Natural killer cell (primary cell): ENCODE measurements around the gene DENND2A. TPM values are rescaled to one million over a fixed set of nuclear protein-coding genes. Genes with fewer than 3 reads are reported as not detected.

Source experiments
- ATAC-seq, 3 donors: fragments of 150-1000 bp in 2 of 3; fragments of 200-7000 bp in 1 of 3; cut with Tn5 transposase; 1 replicate in 1 of 3; 2 replicates in 2 of 3; pipeline ENCODE4 v1.10.0; 2021; ENCODE audit warnings: mild to moderate bottlenecking in 2 of 3, moderate library complexity in 2 of 3
- DNase-seq, 2 donors: peaks; one replicate each; pipeline versions ENCODE4 v3.0.0 to v3.0.0-alpha.2; 2013 to 2021; ENCODE audit warnings: mixed read lengths in 1 of 2
- H3K27ac ChIP-seq: one replicate; pipeline ENCODE4 v1.5.1; 2013; ENCODE audit warnings: mild to moderate bottlenecking, low read length
- H3K27me3 ChIP-seq: one replicate; pipeline ENCODE4 v1.6.1; 2013; ENCODE audit warnings: low read length; ENCODE audit not compliant: control insufficient read depth, insufficient read depth
- H3K36me3 ChIP-seq: one replicate; pipeline ENCODE4 v1.6.1; 2013; ENCODE audit warnings: low read length; ENCODE audit not compliant: control insufficient read depth, insufficient read depth
- H3K4me1 ChIP-seq: one replicate; pipeline ENCODE4 v1.6.1; 2013; ENCODE audit warnings: low read length; ENCODE audit not compliant: control insufficient read depth, insufficient read depth
- H3K4me3 ChIP-seq: one replicate; pipeline ENCODE4 v1.5.1; 2013; ENCODE audit warnings: low read length
- H3K9me3 ChIP-seq: one replicate; pipeline ENCODE4 v1.6.1; 2013; ENCODE audit warnings: low read length; ENCODE audit not compliant: control insufficient read depth, insufficient read depth
- H3K27ac Mint-ChIP-seq, 2 donors: one replicate each; pipeline ENCODE4 v1.8.0; 2022; ENCODE audit warnings: mild to moderate bottlenecking in 2 of 2, mixed read lengths in 2 of 2, moderate library complexity in 1 of 2
- H3K27me3 Mint-ChIP-seq, 2 donors: one replicate each; pipeline ENCODE4 v1.8.0; 2022; ENCODE audit warnings: low read depth in 2 of 2, mixed read lengths in 2 of 2
- H3K36me3 Mint-ChIP-seq: one replicate; pipeline ENCODE4 v1.8.0; 2022; ENCODE audit warnings: mixed read lengths
- H3K4me1 Mint-ChIP-seq, 2 donors: one replicate each; pipeline ENCODE4 v1.8.0; 2022; ENCODE audit warnings: mixed read lengths in 2 of 2
- H3K4me3 Mint-ChIP-seq: one replicate; pipeline ENCODE4 v1.8.0; 2022; ENCODE audit warnings: mild to moderate bottlenecking, moderate library complexity, mixed read lengths
- H3K9me3 Mint-ChIP-seq, 2 donors: one replicate each; pipeline ENCODE4 v1.8.0; 2022; ENCODE audit warnings: mixed read lengths in 2 of 2
- WGBS: methylation state at CpG from one replicate; pipeline ENCODE4 v1.1.7; 2013; ENCODE audit warnings: missing lambda C conversion rate; ENCODE audit not compliant: insufficient coverage; 5-methylcytosine and 5-hydroxymethylcytosine counted together
- intact Hi-C: fragments of 100-400 bp; cut with micrococcal nuclease; formaldehyde crosslinking; loops from one replicate; pipeline ENCODE4 v1.14.2; 2022
- total RNA-seq, 4 donors: library from RNA; stranded (reverse); fragments of 120-200 nt in 1 of 4; gene quantifications; one replicate each; pipeline versions ENCODE4 v1.2.3 to v1.2.4, GENCODE V29; 2013 to 2022
- TF ChIP-seq, protein P1 (sequence below): fragments of 200-600 bp; IDR thresholded peaks from one replicate; pipeline ENCODE4 v1.8.0; 2022; ENCODE audit warnings: antibody characterized with exemption

The DENND2A gene
- total RNA-seq, 3 donors from 2014 or later (not counting 1 experiment from before 2014, with no cell fraction given) = 0.12 TPM; not detected in 2

DNA sequence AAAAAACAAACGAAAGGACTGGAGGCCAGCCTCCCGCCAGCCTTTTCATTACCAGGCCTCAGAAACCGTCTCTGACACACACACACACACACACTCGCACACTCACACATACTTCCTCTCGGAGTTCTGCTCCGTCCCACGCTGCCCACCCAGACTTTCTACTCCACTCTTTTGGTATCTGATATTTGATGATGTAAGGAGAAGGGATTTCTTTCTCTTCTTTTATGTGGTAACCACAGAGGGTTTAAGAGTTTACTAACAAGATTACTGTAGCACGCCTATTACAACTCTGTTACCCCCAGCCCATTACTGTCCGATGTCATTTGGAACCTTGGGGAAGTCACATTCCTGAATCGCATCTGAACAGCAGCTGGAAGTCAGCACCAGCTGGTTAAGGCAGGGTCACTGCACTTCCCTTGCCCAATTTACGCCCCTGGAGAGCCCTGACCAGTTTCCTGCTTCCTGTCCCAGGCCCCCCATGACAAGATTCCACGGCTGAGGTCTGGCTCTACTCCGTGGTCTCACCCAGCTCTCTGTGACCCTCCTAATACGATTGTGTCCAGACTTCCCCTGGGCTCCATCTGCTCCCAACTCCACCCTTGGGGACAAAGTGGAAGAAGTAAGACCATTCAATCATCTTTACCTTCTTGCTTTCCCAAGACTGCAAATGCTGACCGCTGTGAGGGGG lies 1.1 kb downstream of the DENND2A start:
- 5% methylated on average over 12 of the region's 15 CpGs for WGBS
- peak overlapping the region; percentile 87 for H3K4me3 Mint-ChIP-seq
- no peak overlapping the region for H3K27ac Mint-ChIP-seq
- H3K9me3 Mint-ChIP-seq = no peaks in the 10 kb centered on the region
- peaks cover 51 to 54% of the 10 kb centered on the region in 2 donors for H3K27me3 Mint-ChIP-seq
- peaks cover 17% of the 10 kb centered on the region for H3K4me1 ChIP-seq
- no peak for ATAC-seq
- H3K36me3 Mint-ChIP-seq = no peaks in the 10 kb centered on the region
- no peaks in the 10 kb centered on the region for H3K9me3 ChIP-seq
- TF ChIP-seq, protein P1, sequence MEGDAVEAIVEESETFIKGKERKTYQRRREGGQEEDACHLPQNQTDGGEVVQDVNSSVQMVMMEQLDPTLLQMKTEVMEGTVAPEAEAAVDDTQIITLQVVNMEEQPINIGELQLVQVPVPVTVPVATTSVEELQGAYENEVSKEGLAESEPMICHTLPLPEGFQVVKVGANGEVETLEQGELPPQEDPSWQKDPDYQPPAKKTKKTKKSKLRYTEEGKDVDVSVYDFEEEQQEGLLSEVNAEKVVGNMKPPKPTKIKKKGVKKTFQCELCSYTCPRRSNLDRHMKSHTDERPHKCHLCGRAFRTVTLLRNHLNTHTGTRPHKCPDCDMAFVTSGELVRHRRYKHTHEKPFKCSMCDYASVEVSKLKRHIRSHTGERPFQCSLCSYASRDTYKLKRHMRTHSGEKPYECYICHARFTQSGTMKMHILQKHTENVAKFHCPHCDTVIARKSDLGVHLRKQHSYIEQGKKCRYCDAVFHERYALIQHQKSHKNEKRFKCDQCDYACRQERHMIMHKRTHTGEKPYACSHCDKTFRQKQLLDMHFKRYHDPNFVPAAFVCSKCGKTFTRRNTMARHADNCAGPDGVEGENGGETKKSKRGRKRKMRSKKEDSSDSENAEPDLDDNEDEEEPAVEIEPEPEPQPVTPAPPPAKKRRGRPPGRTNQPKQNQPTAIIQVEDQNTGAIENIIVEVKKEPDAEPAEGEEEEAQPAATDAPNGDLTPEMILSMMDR = no peak
- peak overlapping the region; percentile 10 for H3K4me3 ChIP-seq
- H3K36me3 ChIP-seq = no peaks in the 10 kb centered on the region
- intact Hi-C loops = no loop called here
- H3K27me3 ChIP-seq = peaks cover 42% of the 10 kb centered on the region
- H3K27ac ChIP-seq = no peak overlapping the region
- peak in 1 of 2 donors; percentile 23 for DNase-seq
- peaks cover 11 to 15% of the 10 kb centered on the region in 2 donors for H3K4me1 Mint-ChIP-seq

DNA sequence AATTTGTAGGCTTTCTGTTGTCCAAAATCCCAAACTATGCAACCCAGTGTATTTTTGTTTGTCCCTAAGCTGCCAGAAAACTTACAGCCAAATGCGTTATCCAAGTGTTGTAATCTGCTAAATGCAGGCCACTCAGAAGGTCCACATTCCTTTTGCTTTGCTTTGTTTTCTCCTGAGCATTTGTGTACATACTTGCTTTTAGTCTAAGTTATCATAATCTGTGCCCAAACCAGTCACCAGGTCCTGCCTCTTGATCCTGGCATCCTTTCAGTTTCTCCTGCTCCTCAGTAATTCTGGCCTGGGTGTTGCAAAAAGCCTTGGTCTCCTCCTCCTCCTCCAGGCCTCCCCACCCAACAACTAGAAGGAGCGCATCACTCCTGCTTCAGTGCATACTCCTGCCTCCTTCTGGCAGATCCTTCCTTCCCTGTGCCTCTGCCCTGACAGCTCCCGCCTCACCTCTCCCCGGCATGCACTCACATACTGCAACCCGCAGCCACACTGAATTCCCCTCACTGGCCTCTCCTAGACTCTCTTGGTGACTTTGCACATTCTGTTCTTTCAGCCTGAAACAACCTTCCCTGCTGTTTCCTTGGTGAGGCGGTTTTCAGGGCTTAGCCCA lies 2.3 kb downstream of the DENND2A start:
- H3K27ac ChIP-seq = no peak overlapping the region
- peaks cover 44 to 50% of the 10 kb centered on the region in 2 donors for H3K27me3 Mint-ChIP-seq
- intact Hi-C loops = no loop called here

DNA sequence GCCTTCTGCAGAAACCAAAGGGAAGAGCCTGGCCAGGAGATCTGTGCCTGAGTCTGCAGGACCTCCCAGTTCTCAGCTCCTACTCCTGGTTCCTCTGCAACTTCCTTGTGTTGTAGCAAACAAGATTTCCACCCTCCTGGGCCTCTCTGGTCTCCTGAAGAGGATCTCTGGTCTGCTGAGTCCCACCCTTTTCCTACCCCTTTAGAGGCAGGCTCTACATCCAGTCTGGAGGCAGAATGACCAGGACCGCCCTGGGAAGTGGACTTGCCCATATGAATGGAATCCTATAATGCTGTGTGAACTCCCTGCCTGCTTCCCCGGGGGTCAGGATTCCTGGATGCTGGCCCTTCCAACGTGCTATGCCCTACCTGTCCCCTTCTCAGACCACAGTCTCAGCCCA lies 3.2 kb downstream of the DENND2A start:
- peaks cover 44 to 51% of the 10 kb centered on the region in 2 donors for H3K27me3 Mint-ChIP-seq
- peaks cover 11 to 15% of the 10 kb centered on the region in 2 donors for H3K4me1 Mint-ChIP-seq
- no peak for ATAC-seq
- H3K27me3 ChIP-seq = peaks cover 40% of the 10 kb centered on the region
- TF ChIP-seq, protein P1 = no peak
- peaks cover 17% of the 10 kb centered on the region for H3K4me1 ChIP-seq
- intact Hi-C loops = no loop called here
- no peak overlapping the region for H3K4me3 Mint-ChIP-seq
- no peak overlapping the region for H3K4me3 ChIP-seq
- H3K27ac Mint-ChIP-seq = no peak overlapping the region
- WGBS = 77% methylated on average over 3 of the region's 3 CpGs
- DNase-seq = no peak
- H3K9me3 Mint-ChIP-seq = no peaks in the 10 kb centered on the region
- H3K36me3 ChIP-seq = no peaks in the 10 kb centered on the region
- no peaks in the 10 kb centered on the region for H3K9me3 ChIP-seq
- H3K36me3 Mint-ChIP-seq = no peaks in the 10 kb centered on the region
- no peak overlapping the region for H3K27ac ChIP-seq

More for the DNA sequence above, 2.3 kb downstream of the DENND2A start:
- H3K4me1 Mint-ChIP-seq = peaks cover 11 to 15% of the 10 kb centered on the region in 2 donors
- ATAC-seq (no peak), DNase-seq (no peak)
- H3K36me3 Mint-ChIP-seq = no peaks in the 10 kb centered on the region
- no peak overlapping the region for H3K4me3 Mint-ChIP-seq
- Histone ChIP-seq H3K27me3 (peaks cover 42% of the 10 kb centered on the region), H3K9me3 (no peaks in the 10 kb centered on the region), H3K36me3 (no peaks in the 10 kb centered on the region), H3K4me1 (peaks cover 17% of the 10 kb centered on the region), H3K4me3 (no peak overlapping the region)
- WGBS = 91% methylated on average over 6 of the region's 6 CpGs
- no peaks in the 10 kb centered on the region for H3K9me3 Mint-ChIP-seq
- TF ChIP-seq, protein P1 = no peak
- no peak overlapping the region for H3K27ac Mint-ChIP-seq
